Inflammatory macrophage (primary cell): Measurements from ENCODE around the gene OR6C65.

Experiments used
- DNase-seq, 2 donors: peaks; one replicate each; pipeline ENCODE4 v3.0.0-alpha.2; 2020 to 2022

Gene OR6C65

DNA sequence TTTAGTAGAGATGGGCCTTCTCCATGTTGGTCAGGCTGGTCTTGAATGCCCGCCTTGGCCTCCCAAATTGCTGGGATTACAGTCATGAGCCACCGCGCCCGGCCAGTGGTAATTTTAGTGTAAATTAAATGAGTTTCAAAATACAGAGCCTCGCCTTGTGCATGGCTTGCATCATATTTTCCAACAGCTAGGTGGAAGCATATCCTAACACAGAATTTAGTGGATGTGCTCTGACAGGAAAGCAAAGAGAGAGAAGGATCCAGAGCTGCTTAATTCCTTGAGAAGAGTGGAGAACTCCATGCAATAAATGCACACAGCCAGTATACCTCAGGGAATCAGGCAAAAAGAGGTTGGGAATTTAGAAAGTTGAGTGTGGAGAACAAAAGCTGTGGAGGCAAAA lies 46.0 kb downstream of the OR6C65 start:
- no peak for DNase-seq

DNA sequence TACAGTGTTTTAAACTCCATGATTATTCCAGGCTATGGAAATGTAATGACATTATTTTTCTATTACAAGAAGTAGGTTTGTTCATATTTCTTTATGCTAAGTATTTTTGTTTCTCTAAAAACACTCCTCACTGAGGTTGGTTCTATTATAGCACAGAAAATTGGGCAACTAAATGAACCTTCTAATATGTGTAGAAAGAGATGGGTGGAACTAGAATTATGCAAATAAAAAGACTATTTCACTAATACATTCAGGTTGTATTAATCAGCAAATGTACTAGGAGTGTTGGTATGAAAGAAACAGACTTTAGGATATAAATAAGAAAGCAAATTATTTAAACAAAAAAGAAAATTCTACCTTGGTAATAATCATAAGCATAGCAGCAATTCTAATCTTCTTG lies 48.5 kb downstream of the OR6C65 start:
- DNase-seq, result no peak
